ENCODE measurements around the gene RAPGEF1.
"Not testable (repeated sequence)": the region's sequence is repeated elsewhere in the genome, so short reads cannot be mapped to it uniquely, and the experiment has no call there.

Gene RAPGEF1

DNA sequence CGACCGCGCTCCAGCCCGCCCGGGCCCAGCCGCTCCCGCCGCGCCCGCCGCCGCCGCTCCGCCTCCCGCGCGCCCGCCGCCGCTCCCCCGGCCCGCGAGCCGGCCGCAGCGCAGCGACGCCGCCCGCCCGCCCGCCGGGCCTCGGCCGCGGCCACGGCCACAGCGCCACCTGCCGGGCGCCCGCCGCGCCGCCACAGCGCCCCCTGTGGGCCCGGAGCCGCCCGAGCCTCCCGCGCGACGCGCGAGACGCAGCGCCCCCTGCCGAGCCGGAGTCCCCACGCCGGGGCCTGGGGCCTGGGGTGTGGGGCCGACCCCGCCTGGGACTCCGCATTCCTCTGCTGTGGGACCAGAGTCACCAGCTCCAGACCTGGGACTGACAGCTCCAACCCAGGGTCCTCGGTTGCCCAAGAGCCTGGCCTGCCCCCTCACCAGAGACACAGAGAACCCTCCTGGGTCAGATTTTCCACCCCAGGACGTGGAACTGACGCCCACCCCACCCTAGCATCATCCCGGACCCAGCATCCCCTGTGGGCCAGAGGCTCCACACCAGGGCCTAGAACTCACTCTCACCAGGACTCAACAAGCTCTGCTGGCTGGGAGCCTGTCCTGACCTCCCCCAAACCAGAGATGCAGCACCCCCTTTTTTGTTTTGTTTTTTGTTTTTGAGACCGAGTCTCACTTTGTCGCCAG lies at the start of gene RAPGEF1:
TSS of gene RAPGEF1 (minus strand) at position 118 of the 690 bp plus-strand sequence. CDS start 246 bp downstream, outside the sequence.
- peak; percentile 84 for DNase-seq (ENCODE audit: low spot score)

DNA sequence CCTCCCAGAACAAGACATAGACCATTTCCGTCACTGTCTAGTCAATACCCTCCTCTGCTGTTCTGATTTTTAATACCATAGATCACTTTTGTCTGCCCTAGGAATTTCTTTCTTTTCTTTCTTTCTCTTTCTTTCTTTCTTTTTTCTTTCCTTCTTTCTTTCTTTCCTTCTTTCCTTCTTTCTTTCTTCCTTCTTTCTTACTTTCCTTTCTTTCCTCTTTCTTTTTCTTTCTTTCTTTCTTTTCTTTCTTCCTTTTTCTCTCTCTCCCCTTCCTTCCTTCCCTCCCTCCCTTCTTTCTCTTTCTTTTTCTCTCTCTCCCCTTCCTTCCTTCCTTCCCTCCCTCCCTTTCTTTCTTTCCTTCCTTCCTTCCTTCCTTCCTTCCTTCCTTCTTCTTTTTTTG lies 49.0 kb upstream of the RAPGEF1 start:
- no peak for DNase-seq (ENCODE audit: low spot score)

GRCh38 chr9:131787838-131788237 lies 48.0 kb upstream of the RAPGEF1 start:
- DNase-seq (ENCODE audit: low spot score): no peak

- DNase-seq (ENCODE audit: low spot score): no peak
These were observed 45.0 kb upstream of the RAPGEF1 start for GRCh38 chr9:131784748-131785501.

GRCh38 chr9:131781069-131781468 lies 41.2 kb upstream of the RAPGEF1 start:
- DNase-seq (ENCODE audit: low spot score): no peak

- DNase-seq (ENCODE audit: low spot score): peak; percentile 66
These were observed 36.6 kb upstream of the RAPGEF1 start for GRCh38 chr9:131776473-131776872.

DNA sequence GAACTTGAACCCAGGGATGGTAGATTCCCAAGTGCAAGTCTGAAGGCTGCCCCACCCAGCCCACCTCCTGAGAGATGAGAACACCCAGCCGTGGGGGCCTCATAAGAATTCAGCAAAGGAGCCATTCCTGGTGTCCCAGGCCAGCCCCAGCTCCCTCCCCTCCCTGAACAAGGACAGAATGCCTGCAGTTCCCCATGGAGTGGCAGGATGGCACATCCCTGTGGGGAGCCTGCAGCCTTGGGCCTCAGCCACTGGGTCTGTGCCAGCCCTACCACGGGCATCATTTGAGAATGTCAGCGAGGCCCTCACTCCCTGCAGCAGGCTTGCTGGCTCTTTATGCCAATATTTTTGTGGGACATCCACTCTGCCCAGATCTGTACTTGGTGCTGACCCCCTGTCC lies 36.2 kb upstream of the RAPGEF1 start:
- DNase-seq (ENCODE audit: low spot score): no peak

DNA sequence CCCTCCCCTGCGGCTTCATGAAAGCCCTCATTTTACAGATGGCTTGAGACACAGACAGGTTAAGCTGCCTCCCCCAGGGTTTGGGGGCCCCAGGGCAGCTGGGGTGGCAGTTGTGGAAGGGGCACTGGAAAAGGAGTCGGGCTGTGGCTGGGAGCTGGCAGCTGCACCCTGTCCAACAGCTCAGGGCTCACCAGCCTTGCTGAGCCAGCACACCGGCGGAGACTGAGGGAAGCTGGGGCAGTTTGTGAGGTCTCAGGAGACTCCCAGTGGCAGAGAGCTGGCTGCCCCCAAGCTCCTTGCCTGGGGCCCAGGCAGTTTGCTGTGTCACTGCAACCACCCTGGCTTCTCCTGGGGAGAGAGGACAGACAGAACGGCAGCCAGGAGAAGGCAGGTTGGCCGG lies 34.8 kb upstream of the RAPGEF1 start:
- DNase-seq (ENCODE audit: low spot score): no peak

DNA sequence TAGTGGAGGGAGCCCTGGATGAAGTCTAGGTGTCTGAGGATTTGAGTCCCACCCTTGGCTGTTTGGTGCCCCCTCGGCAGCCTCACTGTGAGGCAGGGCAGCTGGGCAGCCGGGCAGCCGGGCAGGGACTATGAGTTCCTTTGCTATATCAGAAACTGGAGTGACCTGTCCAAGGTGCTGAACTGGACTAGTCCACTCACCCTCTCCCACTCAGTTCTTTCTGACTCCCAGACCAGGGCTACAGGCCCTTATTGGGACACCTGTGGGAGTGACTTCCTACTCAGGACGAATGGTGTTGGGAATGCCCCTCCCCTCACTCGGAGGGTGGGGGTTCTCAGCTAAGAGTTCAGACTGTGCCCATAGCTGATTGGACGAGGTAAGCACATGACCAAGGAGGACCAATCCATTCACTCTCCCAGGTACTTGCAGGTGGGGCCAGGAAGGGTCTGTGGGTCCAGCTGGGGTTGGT lies 34.1 kb upstream of the RAPGEF1 start:
- DNase-seq (ENCODE audit: low spot score): peak; percentile 78

GRCh38 chr9:131772940-131773339 lies 33.1 kb upstream of the RAPGEF1 start:
- DNase-seq (ENCODE audit: low spot score): no peak

GRCh38 chr9:131771646-131772045 lies 31.8 kb upstream of the RAPGEF1 start:
- DNase-seq (ENCODE audit: low spot score): no peak

DNA sequence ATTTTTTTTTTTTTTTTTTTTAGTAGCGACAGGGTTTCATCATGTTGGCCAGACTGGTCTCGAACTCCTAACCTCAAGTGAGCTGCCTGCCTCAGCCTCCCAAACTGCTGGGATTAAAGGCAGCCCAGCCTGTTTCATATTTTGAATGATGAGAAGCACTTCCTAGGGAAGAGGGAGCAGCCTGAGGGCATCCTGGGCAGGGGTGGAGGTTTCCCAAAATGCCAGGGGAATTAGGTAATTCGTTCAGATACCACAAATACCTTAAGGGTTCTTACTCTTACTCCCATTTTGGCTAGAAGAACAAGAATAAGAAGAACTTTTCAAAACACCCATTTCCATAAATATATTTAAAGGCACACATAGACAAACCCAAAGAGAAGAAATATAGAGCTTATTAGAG lies 29.5 kb upstream of the RAPGEF1 start:
- DNase-seq (ENCODE audit: low spot score): no peak

GRCh38 chr9:131764568-131764967 lies 24.7 kb upstream of the RAPGEF1 start:
- no peak for DNase-seq (ENCODE audit: low spot score)

GRCh38 chr9:131762356-131762932 lies 22.6 kb upstream of the RAPGEF1 start:
- DNase-seq (ENCODE audit: low spot score): peak; percentile 80

DNA sequence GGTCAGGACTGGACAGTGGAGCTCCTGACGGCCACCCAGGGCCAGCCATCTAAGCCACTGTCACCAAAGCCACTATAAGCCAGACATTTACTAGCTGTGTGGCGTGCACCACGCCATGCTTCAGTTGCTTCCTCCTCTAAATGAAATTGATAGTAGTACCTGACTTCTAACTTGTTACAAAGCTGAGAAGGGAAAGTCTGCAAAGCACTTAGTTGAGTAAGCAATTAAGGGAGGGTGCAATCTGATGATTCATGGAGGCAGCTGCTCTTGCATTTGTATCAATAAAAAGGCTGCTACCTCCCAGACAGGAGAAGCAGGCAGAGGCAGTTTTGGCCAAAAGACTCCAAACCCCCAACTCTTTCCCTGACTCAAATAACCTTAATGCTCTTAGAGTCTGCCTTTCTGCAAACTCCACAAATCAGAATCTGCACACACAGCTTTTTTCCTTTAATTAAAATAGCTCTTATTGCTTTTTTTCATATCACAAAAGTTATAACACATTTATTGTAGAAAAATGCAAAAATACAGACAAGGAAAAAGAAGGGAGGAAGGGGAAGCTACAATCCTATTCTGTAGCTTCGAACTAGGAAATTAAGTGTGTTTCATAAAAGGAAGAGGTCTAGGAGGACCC lies 19.3 kb upstream of the RAPGEF1 start:
- DNase-seq (ENCODE audit: low spot score): no peak

DNA sequence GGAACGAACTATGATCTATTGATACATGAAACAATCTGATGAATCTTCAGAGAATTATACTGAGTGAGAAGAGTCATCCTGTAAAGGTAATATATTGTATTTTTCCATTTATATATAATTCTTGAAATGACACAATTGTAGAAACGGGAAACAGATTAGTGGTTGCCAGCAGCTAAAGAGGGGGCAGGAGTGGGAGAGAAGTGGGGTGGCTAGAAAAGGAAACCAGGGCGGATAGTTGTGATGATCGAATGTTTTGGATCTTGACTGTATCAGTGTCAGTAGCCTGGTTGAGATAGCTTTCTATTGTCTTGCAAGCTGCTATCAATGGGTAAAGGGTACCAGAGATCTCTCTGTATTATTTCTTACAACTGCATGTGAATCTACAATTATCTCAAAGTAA lies 17.7 kb upstream of the RAPGEF1 start:
- no peak for DNase-seq (ENCODE audit: low spot score)

DNA sequence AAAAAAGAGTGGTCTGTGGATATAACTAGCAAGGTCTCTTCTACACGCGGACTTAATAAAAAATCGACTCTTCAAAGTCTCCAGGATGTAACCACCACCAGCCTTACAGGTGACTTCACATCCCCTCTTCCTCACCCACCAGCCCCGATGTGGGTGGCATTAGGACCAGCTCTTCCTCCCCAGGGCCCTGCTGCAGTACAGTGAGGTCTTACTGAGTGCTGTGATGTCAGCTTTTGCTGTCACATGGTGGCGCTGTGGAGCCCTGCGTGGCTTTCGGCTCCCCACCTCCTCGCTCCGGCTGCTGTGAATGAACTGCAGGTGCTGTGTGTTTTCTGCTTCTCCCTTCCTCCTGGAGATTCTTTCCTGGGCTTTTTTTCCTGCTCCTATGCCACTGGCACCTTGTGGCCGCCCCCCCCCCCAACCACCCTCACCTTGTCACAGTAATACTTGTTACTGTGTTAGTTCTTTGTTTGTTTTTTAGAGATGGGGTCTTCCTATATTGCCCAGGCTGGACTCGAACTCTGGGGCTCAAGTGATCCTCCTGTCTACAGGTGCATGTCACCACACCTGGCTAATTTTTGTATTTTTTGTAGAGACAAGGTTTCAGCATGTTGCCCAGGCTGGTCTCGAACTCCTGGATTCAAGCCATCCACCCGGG lies 15.8 kb upstream of the RAPGEF1 start:
- peak; percentile 89 for DNase-seq (ENCODE audit: low spot score)

GRCh38 chr9:131754846-131755245 lies 15.0 kb upstream of the RAPGEF1 start:
- DNase-seq (ENCODE audit: low spot score): no peak

GRCh38 chr9:131753751-131754150 lies 13.9 kb upstream of the RAPGEF1 start:
- not testable (repeated sequence) for DNase-seq (ENCODE audit: low spot score)

DNA sequence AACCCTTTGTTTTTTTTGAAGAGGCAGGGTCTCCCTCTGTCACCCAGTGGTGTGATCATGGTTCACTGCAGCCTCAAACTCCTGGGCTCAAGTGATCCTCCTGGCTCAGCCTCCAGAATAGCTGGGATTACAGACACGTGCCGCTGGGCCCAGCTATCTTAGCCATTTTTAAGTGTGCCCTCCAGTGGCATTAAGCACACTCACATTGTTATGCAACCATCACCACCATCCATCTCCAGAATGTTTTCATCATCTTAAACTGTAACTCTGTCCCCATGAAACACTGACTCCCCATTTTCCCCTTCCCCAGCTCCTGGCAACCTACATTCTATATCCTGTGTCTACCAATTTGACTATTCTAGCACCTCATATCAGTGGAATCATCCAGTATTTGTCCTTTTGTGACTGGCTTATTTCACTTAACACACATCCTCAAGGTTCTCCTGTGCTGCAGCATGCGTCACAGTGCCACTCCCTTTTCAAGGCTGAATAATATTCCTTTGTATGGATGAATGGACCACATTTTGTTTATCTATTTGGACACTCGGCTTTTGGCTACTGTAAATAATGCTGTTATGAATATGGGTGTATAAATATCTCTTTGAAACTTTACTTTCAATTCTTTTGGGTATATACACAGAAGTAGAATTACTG lies 12.5 kb upstream of the RAPGEF1 start:
- DNase-seq (ENCODE audit: low spot score): no peak

DNA sequence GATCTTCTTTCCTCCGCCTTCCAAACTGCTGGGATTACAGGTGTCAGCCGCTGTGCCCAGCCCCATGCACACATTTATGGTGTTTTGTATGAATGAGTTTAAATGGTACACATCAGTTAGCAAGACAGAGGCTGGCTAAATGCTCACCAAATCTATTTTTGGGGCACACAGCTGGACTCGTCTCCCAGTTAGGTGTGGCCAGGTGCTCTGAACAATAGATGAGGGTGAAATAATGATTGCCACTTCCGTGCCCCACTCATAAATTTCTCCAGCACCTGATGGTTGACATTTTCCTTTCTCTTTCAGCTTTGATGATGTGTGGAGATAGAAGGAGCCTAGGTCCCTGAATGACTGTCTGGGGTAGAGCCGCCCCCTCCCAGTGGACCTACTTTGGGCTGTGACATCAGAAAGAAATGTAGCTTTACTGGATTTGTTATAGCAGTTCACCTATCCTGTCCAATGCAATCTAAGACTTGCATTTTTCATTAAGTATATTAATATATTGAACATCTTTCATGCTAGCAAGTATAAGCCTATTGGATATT lies 8.6 kb upstream of the RAPGEF1 start:
- no peak for DNase-seq (ENCODE audit: low spot score)
